Heart right ventricle (tissue), 16 donors: ENCODE data around the gene TAF10. TPM values are rescaled to one million over a fixed set of nuclear protein-coding genes. Genes with fewer than 3 reads are reported as not detected.
A peak's percentile ranks its signal among the peaks of the same experiment; 100 is the strongest.

Experiments
- ATAC-seq, 8 donors: fragments of 200-7000 bp; cut with Tn5 transposase; one replicate each; pipeline ENCODE4 v1.9.1; 2020; ENCODE audit warnings: mild to moderate bottlenecking in 8 of 8, moderate library complexity in 8 of 8, moderate number of reproducible peaks in 1 of 8
- DNase-seq, 2 donors: peaks; one replicate each; pipeline ENCODE4 v3.0.0-alpha.2; 2020
- H3K27ac ChIP-seq, 10 donors: fragments of 200-600 bp; sonication (generic) in 2 of 10; one replicate each; pipeline versions ENCODE4 v1.5.0 to v1.8.0; 2020 to 2022; ENCODE audit warnings: mild to moderate bottlenecking in 3 of 10
- H3K27me3 ChIP-seq, 7 donors: fragments of 200-600 bp; one replicate each; pipeline ENCODE4 v1.8.0; 2021 to 2022; ENCODE audit warnings: mild to moderate bottlenecking in 2 of 7
- H3K36me3 ChIP-seq, 9 donors: fragments of 200-600 bp; sonication (generic) in 1 of 9; one replicate each; pipeline versions ENCODE4 v1.5.0 to v1.8.0; 2020 to 2022; ENCODE audit warnings: mild to moderate bottlenecking in 2 of 9
- H3K4me1 ChIP-seq, 9 donors: fragments of 200-600 bp; sonication (generic) in 1 of 9; one replicate each; pipeline versions ENCODE4 v1.5.0 to v1.8.0; 2020 to 2022; ENCODE audit warnings: mild to moderate bottlenecking in 4 of 9
- H3K4me3 ChIP-seq, 10 donors: fragments of 200-600 bp; sonication (generic) in 2 of 10; one replicate each; pipeline versions ENCODE4 v1.5.0 to v1.8.0; 2020 to 2022; ENCODE audit warnings: mild to moderate bottlenecking in 7 of 10, moderate library complexity in 2 of 10
- H3K9me3 ChIP-seq, 11 donors: fragments of 200-600 bp in 10 of 11; sonication (generic) in 2 of 11; one replicate each; pipeline versions ENCODE4 v1.5.0 to v1.8.0; 2013 to 2022; ENCODE audit warnings: mild to moderate bottlenecking in 2 of 11, control low read depth in 1 of 11, moderate library complexity in 1 of 11
- WGBS, 2 donors: extraction: QIAGEN DNeasy Blood & Tissue Kit; methylation state at CpG; one replicate each; pipeline ENCODE4 v1.1.7; 2013; ENCODE audit warnings: inconsistent platforms in 1 of 2; 5-methylcytosine and 5-hydroxymethylcytosine counted together
- intact Hi-C, 10 donors: fragments of 100-400 bp; cut with DNase I; formaldehyde crosslinking; loops; one replicate each; pipeline versions ENCODE4 v1.11.1 to v1.14.2; 2022
- polyA plus RNA-seq, 2 donors: library from polyadenylated mRNA; stranded (reverse); fragments of 200-250 nt; gene quantifications; one replicate each; pipeline ENCODE4 v1.2.3, GENCODE V29; 2013
- total RNA-seq, 10 donors: library from RNA; stranded (reverse); fragmentation: NEBNext Ultra II Directional in 3 of 10; extraction: Animal tissue kit (Norgen Biotek cat#: 25700) in 3 of 10; gene quantifications; one replicate each; pipeline versions ENCODE4 v1.2.1 to v1.2.4, GENCODE V29; 2021 to 2023
- TF ChIP-seq, protein P1 (sequence below), 9 donors: fragments of 200-600 bp; sonication (generic) in 2 of 9; IDR thresholded peaks; one replicate each; pipeline versions ENCODE4 v1.5.0 to v1.8.0; 2021 to 2022; ENCODE audit warnings: antibody characterized with exemption in 9 of 9, mild to moderate bottlenecking in 5 of 9, moderate library complexity in 1 of 9
- donor health status: Arrhythmogenic right ventricular cardiomyopathy.
- donor health status: ischemic (EF 13 %, LVEDD 7.1; RV severe dilation, severe dysfunction).
- donor health status: healthy with polysubstance abuse.
- donor health status: DM: no; HTN: yes; CAD: no.
- donor health status: DM: no; HTN: no; CAD: no.
- donor health status: ischemic (EF 25% LVEDD 6.9; RV normal size, moderate dysfunction).
- donor health status: ischemic (EF 25% LVEDD 5.7; RV mildly dilated, moderate dysfunction).
- donor health status: healthy.
- donor health status: DM: yes; HTN: yes; CAD: no.
- donor health status: Ischemic cardiomyopathy.
- donor health status: ischemic (EF 35%, LVEDD 5.7; RV mildly dilated, moderate dysfunction).
- donor health status: nonischemic (EF 11% LVEDD 7.7; RV severe dilation, severe dysfunction).
- donor health status: DM: yes; HTN: yes; CAD: no.
- donor health status: PGD.
- donor health status: ischemic (EF 29% LVEDD 5.4; RV normal size, mild dysfunction).
- donor health status: nonischemic (EF 23%, LVEDD 6.1; RV moderate dilation, normal function).

TAF10 gene
- total and polyA plus RNA-seq, 12 donors = 78.0 to 254 (median 90.5) TPM

DNA sequence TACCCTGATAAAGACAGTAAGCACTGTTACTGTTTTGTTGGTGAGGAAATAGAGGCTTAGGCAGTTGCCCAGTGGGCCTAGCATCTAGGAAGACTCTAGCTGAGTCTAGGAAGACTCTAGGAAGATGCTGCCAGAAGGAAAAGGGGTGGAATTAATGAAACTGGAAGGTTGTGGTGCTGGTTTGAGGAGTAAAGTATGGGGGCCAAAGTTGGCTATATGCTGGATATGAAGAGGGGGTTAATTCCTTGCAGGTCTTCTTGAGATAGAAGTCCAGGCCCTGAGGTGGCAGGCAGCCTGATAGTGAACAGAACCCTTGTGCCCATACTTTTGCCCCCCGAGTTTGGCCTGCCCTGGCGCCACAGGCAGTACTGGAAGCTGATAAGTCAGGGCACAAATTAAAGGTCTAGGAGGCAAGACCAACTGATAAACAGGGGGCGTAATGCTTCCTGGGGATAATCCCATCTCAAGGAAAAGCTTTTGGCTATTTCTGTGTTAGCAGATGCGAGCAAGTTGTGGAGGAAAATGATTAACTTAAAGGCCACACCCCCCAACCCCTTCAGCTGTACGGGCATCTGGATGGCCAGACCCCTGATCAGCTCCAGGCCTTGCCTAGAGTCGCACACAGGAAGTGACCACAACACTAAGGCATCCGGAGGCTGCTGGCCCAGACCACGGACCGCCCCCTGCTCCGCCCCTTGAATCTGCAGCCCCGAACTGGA is 5.4 kb downstream of the TAF10 start:
- TF ChIP-seq, protein P1, sequence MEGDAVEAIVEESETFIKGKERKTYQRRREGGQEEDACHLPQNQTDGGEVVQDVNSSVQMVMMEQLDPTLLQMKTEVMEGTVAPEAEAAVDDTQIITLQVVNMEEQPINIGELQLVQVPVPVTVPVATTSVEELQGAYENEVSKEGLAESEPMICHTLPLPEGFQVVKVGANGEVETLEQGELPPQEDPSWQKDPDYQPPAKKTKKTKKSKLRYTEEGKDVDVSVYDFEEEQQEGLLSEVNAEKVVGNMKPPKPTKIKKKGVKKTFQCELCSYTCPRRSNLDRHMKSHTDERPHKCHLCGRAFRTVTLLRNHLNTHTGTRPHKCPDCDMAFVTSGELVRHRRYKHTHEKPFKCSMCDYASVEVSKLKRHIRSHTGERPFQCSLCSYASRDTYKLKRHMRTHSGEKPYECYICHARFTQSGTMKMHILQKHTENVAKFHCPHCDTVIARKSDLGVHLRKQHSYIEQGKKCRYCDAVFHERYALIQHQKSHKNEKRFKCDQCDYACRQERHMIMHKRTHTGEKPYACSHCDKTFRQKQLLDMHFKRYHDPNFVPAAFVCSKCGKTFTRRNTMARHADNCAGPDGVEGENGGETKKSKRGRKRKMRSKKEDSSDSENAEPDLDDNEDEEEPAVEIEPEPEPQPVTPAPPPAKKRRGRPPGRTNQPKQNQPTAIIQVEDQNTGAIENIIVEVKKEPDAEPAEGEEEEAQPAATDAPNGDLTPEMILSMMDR (IDR thresholded peaks at IDR 0.05) = no peak
- Histone ChIP-seq H3K4me1 (peaks cover 15 to 85% (median 66%) of the 10 kb centered on the region in 9 donors), H3K27ac (peak overlapping the region; percentile 68 to 99 (median 97)), H3K9me3 (no peaks in the 10 kb centered on the region), H3K36me3 (peaks cover 3 to 50% (median 35%) of the 10 kb centered on the region in 9 donors), H3K27me3 (no peaks in the 10 kb centered on the region), H3K4me3 (peak overlapping the region in 8 of 10 donors; percentile 63 to 97 (median 84))
- intact Hi-C loops = loop anchor here in 2 of 10 donors (5.0 to 10.0 kb wide), 2 partner anchors 72 to 124 kb away; partner anchors contain the start of genes ARFIP2 (in 1 of the 2) and TIMM10B (in 1 of the 2)
- 3 to 5% methylated on average over 11 of the region's 11 CpGs for WGBS, 2 donors
- ATAC-seq (peak; percentile 76 to 88 (median 84)), DNase-seq (peak; percentile 90 to 97)

DNA sequence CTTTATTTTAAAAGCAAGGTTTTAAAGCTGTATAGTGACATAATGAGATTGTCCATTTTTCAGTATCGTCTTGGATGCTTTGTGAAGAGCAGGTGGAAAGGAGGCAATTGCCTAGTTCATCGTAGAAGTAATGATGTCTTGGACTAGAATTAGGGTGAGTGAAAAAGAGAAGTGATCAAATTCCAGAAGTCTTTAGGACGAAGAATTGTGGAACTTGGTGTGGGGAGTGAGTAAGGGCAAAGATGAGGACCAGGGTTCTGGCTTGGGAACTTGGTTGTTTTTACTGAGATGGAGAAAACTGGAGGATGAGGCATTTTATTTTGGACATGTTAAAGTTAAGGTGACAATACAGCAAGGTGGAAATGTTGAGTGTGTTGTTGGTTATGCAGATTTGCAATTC is 7.2 kb downstream of the TAF10 start:
- H3K9me3 ChIP-seq = no peaks in the 10 kb centered on the region
- H3K36me3 ChIP-seq = peaks cover 3 to 51% (median 37%) of the 10 kb centered on the region in 9 donors
- peak overlapping the region; percentile 93 to 99 (median 97) for H3K27ac ChIP-seq
- DNase-seq = peak in 1 of 2 donors; percentile 1
- H3K27me3 ChIP-seq = no peaks in the 10 kb centered on the region
- H3K4me3 ChIP-seq = peak overlapping the region; percentile 63 to 97 (median 82)
- intact Hi-C loops = loop anchor here in 6 of 10 donors (1.0 to 10.0 kb wide), 8 partner anchors 57 to 122 kb away; partner anchors contain the start of genes ARFIP2 (in 3 of the 6), TIMM10B (in 3 of the 6) and MRPL17 (in 2 of the 6)
- peaks cover 15 to 80% (median 63%) of the 10 kb centered on the region in 9 donors for H3K4me1 ChIP-seq
- TF ChIP-seq, protein P1 (IDR thresholded peaks at IDR 0.05) = no peak
- ATAC-seq = no peak
- WGBS, 2 donors = 2 to 5% methylated on average over 3 of the region's 3 CpGs

DNA sequence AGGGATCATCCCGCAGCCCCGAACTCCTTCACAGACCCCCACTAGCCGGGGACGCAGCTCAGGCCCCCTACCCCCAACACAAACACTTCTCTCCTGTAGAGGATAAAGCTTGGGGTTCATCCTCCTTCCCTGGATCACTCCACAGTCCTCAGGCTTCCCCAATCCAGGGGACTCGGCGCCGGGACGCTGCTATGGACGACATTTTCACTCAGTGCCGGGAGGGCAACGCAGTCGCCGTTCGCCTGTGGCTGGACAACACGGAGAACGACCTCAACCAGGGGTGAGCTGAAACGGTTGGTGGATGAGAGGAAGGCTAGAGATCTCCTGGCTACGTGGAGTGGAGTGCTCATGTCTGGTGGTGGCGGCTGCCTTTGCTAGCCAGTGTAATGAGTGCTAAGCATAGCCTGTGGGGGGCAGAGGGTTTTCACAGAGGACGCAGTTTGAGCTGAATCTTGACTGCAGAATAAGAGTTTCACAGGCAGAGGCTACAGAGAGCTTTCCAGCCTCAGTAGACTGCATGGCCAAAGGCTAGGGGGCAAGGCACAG is 7.9 kb downstream of the TAF10 start:
- peak overlapping the region; percentile 63 to 97 (median 82) for H3K4me3 ChIP-seq
- 0 to 1% methylated on average over 20 of the region's 20 CpGs for WGBS, 2 donors
- ATAC-seq (peak; percentile 43 to 70 (median 56)), DNase-seq (peak in 1 of 2 donors; percentile 61)
- peaks cover 0 to 51% (median 37%) of the 10 kb centered on the region in 9 donors for H3K36me3 ChIP-seq
- TF ChIP-seq, protein P1 (IDR thresholded peaks at IDR 0.05) = peak in 4 of 9 donors; percentile 17 to 48 (median 48)
- intact Hi-C loops = loop anchor here in 5 of 10 donors (1.0 to 10.0 kb wide), 8 partner anchors 57 to 122 kb away; partner anchors contain the start of genes ARFIP2 (in 2 of the 5), MRPL17 (in 2 of the 5) and TIMM10B (in 2 of the 5)
- H3K27me3 ChIP-seq = no peaks in the 10 kb centered on the region
- H3K27ac ChIP-seq = peak overlapping the region; percentile 93 to 99 (median 97)
- H3K9me3 ChIP-seq = no peaks in the 10 kb centered on the region
- peaks cover 15 to 79% (median 68%) of the 10 kb centered on the region in 9 donors for H3K4me1 ChIP-seq
